Brain pericyte (primary cell): Measurements from ENCODE around the gene NIM1K.
"Not testable (repeated sequence)": the region's sequence is repeated elsewhere in the genome, so short reads cannot be mapped to it uniquely, and the experiment has no call there.

Experiments
- DNase-seq: peaks from one replicate; pipeline ENCODE4 v3.0.0-alpha.2; 2012; ENCODE audit warnings: low read depth, low spot score

NIM1K gene

DNA sequence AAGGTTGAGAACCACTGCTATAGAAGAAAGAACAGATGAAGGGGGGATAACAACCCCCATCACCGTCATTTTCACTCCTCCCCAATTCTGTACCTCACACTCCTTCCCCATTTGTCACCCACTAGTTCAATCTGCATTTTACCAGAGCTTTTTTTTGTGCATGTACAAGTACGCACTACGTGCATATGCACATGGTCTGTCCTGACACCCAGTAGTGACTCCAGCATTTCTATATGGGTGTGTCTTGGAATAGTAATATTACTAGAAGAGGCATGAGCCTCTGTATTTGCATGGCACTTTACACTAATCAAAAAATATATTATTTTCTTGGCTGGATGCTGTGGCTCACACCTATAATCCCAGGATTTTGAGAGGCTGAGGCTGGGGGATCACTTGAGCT lies 38.7 kb downstream of the NIM1K start:
- DNase-seq: no peak

DNA sequence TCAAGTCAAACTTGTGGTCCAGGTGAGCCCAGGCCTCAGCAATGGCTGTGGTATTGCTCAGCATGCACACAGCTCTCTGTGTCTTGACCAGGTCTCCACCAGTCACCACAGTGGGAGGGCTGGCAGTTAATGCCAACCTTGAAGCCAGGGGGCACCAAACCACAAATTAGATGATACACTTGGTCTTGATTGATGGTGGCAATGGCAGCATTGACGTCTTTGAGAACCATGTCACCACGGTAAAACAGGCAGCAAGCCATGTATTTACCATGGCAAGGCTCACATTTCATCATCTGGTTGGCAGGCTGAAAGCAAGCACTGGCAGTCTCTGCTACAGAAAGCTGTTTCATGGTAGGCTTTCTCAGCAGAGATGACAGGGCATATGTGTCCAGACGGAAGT lies 40.0 kb downstream of the NIM1K start:
- DNase-seq: no peak

- no peak for DNase-seq
Measured at GRCh38 chr5:43232943-43233833, 41.2 kb downstream of the NIM1K start.

DNA sequence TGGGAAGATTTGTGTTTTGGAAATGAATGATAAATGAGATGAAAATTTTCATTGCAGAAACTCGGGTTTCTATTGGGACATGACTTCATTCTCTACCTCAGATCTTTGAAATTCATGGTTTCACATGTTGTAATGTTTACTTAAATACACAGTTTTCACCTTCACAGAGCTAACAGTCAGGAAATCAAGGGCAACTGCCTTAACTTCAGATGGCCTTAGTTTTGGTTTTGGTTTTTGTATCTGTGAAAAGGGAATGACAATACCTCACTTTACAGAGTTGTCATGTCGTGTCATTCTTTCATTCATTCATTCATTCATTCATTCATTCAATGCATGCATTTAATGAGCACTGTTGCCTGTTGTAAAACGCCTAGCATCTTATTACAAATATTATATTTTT lies 41.9 kb downstream of the NIM1K start:
- DNase-seq: no peak

- no peak for DNase-seq
Measured at GRCh38 chr5:43236653-43237355, 44.8 kb downstream of the NIM1K start.

- DNase-seq: no peak
Measured at GRCh38 chr5:43242196-43242595, 50.2 kb downstream of the NIM1K start.

DNA sequence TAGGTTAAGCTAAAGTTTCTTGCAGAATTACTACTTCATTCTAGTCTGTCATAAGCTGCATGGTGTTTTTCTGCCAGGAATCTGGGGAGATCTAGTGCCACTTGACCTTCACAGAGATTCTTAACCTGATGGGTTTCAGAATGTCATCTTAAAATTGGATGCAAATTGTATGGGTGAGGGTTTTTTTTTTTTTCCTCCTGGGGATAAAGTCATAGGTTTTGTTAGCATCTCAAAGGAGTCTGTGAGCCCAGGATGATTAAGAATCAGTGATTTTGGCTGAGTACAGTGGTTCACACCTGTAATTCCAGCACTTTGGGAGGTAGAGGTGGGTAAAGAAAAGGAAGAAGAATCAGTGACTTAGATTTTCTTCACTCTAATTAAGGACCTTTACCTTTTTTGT lies 51.2 kb downstream of the NIM1K start:
- no peak for DNase-seq

GRCh38 chr5:43244823-43245565 lies 53.0 kb downstream of the NIM1K start:
- no peak for DNase-seq

DNA sequence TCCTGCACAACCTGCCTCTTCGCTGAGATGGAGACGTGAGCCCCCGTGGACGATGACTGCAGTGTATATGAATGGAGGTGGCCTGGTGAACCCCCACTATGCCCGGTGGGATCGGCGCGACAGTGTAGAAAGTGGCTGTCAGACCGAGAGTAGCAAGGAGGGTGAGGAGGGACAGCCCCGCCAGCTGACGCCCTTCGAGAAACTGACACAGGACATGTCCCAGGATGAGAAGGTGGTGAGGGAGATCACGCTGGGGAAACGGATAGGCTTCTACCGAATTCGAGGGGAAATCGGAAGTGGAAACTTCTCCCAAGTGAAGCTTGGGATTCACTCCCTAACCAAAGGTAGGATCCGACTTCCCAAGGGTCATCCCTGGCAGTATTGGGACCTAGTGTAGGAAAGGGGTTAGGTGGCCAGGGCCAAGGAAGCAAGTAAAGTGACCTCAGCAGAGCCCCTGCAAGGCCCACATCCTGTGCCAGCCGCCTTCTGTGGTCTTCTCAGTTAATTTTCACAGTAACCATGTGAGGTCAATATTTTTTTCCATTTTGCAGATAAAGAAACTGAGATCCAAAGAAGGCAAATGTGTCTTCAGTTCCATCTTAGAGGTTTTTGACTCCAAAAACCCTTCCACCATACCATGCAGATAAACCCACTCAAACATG lies 53.8 kb downstream of the NIM1K start:
- no peak for DNase-seq

DNA sequence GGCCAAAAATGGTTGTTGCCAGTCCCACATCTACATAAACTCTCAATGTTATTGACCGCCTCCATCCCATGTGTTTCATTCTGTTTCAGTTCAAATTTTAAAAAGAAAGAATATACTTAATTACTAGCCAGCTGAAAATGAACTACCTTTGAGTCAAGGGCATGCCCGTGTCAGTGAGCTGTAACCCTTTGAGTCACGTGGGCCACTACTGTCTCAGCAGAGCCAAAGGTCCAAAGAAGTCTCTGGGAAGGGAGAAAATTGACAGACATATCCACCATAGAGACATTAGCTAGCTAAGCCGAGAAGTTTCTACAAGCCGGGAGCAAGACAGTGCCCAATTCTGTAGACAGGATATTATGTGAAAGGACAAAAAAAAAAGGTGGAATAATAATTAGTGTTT lies 59.7 kb downstream of the NIM1K start:
- no peak for DNase-seq

DNA sequence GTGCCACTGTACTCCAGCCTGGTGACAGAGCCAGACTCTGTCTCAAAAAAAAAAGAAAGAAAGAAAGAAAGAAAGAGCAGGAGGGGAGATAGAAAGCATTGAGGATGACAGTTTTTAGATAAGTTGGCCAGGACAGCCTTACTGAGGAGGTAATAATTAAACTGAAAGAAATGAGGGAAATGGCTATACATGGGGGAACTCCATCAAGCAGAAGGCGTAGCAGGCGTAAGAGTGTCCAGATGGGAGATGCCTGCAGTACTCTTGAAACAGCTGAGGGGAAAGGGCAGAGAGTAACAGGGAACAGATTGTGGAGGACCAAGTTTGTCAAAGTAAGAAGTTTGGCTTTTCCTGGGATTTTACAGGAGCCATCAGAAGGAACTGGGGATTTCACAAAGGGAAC lies 63.7 kb downstream of the NIM1K start:
- DNase-seq: no peak

- DNase-seq: no peak
Measured at GRCh38 chr5:43256261-43256966, 64.4 kb downstream of the NIM1K start.

- DNase-seq: no peak
Measured at GRCh38 chr5:43258116-43258515, 66.1 kb downstream of the NIM1K start.

DNA sequence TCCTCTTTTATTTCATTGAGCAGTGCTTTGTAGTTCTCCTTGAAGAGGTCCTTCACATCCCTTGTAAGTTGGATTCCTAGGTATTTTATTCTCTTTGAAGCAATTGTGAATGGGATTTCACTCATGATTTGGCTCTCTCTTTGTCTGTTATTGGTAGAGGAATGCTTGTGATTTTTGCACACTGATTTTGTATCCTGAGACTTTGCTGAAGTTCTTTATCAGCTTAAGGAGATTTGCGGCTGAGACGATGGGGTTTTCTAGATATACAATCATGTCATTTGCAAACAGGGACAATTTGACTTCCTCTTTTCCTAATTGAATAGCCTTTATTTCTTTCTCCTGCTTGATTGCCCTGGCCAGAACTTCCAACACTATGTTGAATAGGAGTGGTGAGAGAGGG lies 70.2 kb downstream of the NIM1K start:
- not testable (repeated sequence) for DNase-seq

DNA sequence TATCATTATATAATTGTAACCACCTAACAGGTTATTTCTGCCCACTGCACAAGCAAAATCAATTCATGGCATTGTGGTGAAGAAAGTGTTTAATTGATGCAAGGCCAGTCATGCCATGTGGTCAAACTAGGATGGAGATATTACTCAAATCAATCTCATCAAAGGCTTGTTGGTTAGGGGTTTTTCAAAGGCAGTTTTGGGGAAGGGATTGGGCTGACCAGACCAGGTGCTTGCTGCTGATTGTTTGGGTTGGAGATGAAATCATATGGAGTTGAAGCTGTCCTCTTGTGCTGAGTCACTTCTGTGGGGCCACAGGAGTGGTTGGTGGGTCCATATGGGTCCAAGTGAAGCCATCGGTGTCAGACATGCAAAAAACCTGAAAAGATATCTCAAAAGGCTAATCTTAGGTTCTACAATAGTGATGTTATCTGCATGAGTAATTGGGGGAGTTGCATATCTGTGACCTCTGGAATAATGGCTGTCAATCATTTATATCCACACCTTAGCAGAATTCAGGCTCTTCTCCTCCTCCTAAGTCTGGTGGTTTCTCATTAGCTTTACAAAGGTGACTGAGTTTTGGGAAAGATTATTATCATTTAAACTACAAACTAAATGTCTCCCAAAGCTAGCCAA lies 76.3 kb downstream of the NIM1K start:
- no peak for DNase-seq

GRCh38 chr5:43270645-43271044 lies 78.6 kb downstream of the NIM1K start:
- no peak for DNase-seq

GRCh38 chr5:43273552-43273951 lies 81.5 kb downstream of the NIM1K start:
- DNase-seq: no peak

- no peak for DNase-seq
Measured at GRCh38 chr5:43274435-43275114, 82.5 kb downstream of the NIM1K start.

DNA sequence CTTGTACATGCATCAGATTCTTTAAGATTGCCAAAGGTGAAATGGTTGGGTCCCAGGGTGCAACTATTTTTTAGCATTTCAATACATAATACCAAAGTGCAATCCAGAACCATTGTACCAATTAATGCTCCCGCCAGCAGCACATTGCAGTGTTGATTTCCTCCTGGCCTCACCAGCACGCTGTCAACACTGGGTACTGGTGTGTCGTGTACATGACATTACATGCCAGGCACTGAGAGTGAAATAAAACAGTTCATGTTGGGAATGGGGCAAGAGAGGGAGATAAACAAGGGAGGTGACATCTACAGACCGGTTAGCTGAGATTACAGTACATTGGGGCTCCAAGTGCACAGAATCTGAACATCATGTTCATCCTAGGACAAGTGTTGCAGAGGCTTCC lies 83.4 kb downstream of the NIM1K start:
- no peak for DNase-seq
